PC-3 (cell line): ENCODE data around the gene SRGAP1.

Experiments used
- CTCF ChIP-seq: fragments of 300-600 bp; sonication (generic); conservative IDR thresholded peaks from 2 replicates; pipeline ENCODE4 v1.5.1; 2017; ENCODE audit warnings: antibody characterized with exemption, low read depth, mild to moderate bottlenecking, low read length
- EZH2 ChIP-seq: fragments of 300-600 bp; sonication (generic); IDR thresholded peaks from one replicate; pipeline ENCODE4 v1.6.1; 2017; ENCODE audit warnings: antibody characterized with exemption, mild to moderate bottlenecking, low read length; ENCODE audit not compliant: unreplicated experiment
- EZH2phosphoT487 ChIP-seq: fragments of 300-600 bp; sonication (generic); IDR thresholded peaks from 2 replicates; pipeline ENCODE4 v1.6.1; 2018; ENCODE audit warnings: mild to moderate bottlenecking, antibody characterized with exemption, low read length, borderline replicate concordance

- no peak for TF ChIP-seq CTCF
- no peak for TF ChIP-seq EZH2
- TF ChIP-seq EZH2phosphoT487, result no peak
Measured at GRCh38 chr12:64059685-64060084, 215.2 kb downstream of the SRGAP1 start.
